ENCODE data around the gene FUCA1. TPM values are rescaled to one million over a fixed set of nuclear protein-coding genes. Genes with fewer than 3 reads are reported as not detected.
A peak's percentile ranks its signal among the peaks of the same experiment; 100 is the strongest.
"Not testable (repeated sequence)": the region's sequence is repeated elsewhere in the genome, so short reads cannot be mapped to it uniquely, and the experiment has no call there.

The FUCA1 gene
- total RNA-seq, 4 donors from 2014 or later: 30.4 to 231 (median 92.9) TPM

GRCh38 chr1:23902321-23903278, 34.5 kb upstream of the FUCA1 start:
- H3K9me3 ChIP-seq: no peaks in the 10 kb centered on the region
- TF ChIP-seq POLR2A (IDR thresholded peaks at IDR 0.05): no peak
- TF ChIP-seq CTCF (IDR thresholded peaks at IDR 0.05): no peak
- no peak for TF ChIP-seq EP300 (IDR thresholded peaks at IDR 0.05; ENCODE audit: low read depth)
- no peak for TF ChIP-seq POLR2AphosphoS5 (IDR thresholded peaks at IDR 0.05)
- no peaks in the 10 kb centered on the region for H3K36me3 ChIP-seq
- in situ Hi-C loops (cut with MboI; ENCODE audit: low pct_ligation_motif_present in 1 of 4, low pct_unique_long_range_greater_than_20kb in 1 of 4, low sequenced_read_pairs in 3 of 4): loop anchor here in 1 of 4 donors (25.0 kb wide), 1 partner anchor 90 kb away; the partner anchor contains the start of gene GALE
- peaks cover 0 to 6% (median 0%) of the 10 kb centered on the region in 4 donors for H3K4me1 ChIP-seq
- H3K27me3 ChIP-seq: peaks cover 35% of the 10 kb centered on the region
- 33% methylated on average over 59 of the region's 92 CpGs; no CpG with 5 or more reads in 1 of the 2 donors for WGBS, 2 donors (ENCODE audit: low coverage in 1 of 2)
- no peak overlapping the region for H3K27ac ChIP-seq
- intact Hi-C loops (cut with DNase I; ENCODE audit: low total_unique reads): no loop called here
- peak overlapping the region; percentile 13 to 45 (median 31) for H3K4me3 ChIP-seq
- DNase-seq: no peak

DNA sequence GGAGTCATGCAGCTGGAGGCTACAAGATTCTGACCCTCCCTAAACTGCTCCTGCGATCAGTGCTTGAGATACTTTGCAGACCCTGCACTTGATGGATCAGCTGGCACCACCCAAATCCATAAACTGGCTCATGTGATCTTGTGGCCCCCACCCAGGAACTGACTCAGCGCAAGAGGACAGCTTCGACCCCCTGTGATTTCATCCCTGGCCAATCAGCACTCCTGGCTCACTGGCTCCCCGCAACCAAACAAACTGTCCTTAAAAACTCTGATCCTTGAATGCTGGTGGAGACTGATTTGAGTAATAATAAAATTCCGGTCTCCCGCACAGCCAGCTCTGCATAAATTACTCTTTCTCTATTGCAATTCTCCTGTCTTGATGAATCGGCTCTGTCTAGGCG, 31.9 kb upstream of the FUCA1 start:
- DNase-seq; H3K9me3 ChIP-seq; H3K27ac ChIP-seq; H3K4me1 ChIP-seq; intact Hi-C loops (cut with DNase I; ENCODE audit: low total_unique reads); H3K36me3 ChIP-seq; H3K4me3 ChIP-seq: not testable (repeated sequence)
- in situ Hi-C loops (cut with MboI; ENCODE audit: low pct_ligation_motif_present in 1 of 4, low pct_unique_long_range_greater_than_20kb in 1 of 4, low sequenced_read_pairs in 3 of 4): loop anchor here in 1 of 4 donors (25.0 kb wide), 1 partner anchor 88 kb away; the partner anchor contains the start of gene GALE
- peaks cover 29% of the 10 kb centered on the region for H3K27me3 ChIP-seq
- WGBS, 2 donors (ENCODE audit: low coverage in 1 of 2): 60 to 76% methylated on average over 6 to 8 of the region's 8 CpGs

GRCh38 chr1:23899070-23899469, 31.0 kb upstream of the FUCA1 start:
- H3K4me3 ChIP-seq: no peak overlapping the region
- no peaks in the 10 kb centered on the region for H3K9me3 ChIP-seq
- TF ChIP-seq EP300 (IDR thresholded peaks at IDR 0.05; ENCODE audit: low read depth) (no peak), CTCF (IDR thresholded peaks at IDR 0.05) (no peak), POLR2A (IDR thresholded peaks at IDR 0.05) (no peak), POLR2AphosphoS5 (IDR thresholded peaks at IDR 0.05) (no peak)
- intact Hi-C loops (cut with DNase I; ENCODE audit: low total_unique reads): no loop called here
- peaks cover 0 to 6% (median 0%) of the 10 kb centered on the region in 4 donors for H3K4me1 ChIP-seq
- H3K27ac ChIP-seq: no peak overlapping the region
- in situ Hi-C loops (cut with MboI; ENCODE audit: low pct_ligation_motif_present in 1 of 4, low pct_unique_long_range_greater_than_20kb in 1 of 4, low sequenced_read_pairs in 3 of 4): no loop called here
- H3K27me3 ChIP-seq: peaks cover 19% of the 10 kb centered on the region
- WGBS, 2 donors (ENCODE audit: low coverage in 1 of 2): 56 to 84% methylated on average over 3 of the region's 3 CpGs
- no peak for DNase-seq
- H3K36me3 ChIP-seq: no peaks in the 10 kb centered on the region

DNA sequence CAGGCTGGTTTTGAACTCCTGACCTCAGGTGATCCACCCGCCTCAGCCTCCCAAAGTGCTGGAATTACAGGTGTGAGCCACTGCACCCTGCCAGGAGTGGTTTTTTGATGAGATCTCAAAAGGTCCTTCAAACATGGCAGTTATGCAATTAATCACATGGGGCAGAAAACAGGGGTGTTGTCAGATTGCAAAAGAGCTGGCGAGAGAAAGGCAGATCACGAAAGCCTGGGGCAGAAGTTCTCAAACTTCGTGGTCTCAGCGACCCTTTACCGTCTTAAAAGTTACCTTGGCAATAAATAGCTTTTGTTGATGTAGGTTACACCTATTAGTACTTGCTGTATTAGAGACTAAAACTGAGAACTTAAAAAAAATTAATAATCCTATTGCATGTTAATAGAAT, 29.0 kb upstream of the FUCA1 start:
- Histone ChIP-seq H3K9me3 (no peaks in the 10 kb centered on the region), H3K36me3 (no peaks in the 10 kb centered on the region), H3K27me3 (no peaks in the 10 kb centered on the region), H3K4me3 (no peak overlapping the region), H3K27ac (no peak overlapping the region), H3K4me1 (no peaks in the 10 kb centered on the region)
- TF ChIP-seq POLR2AphosphoS5 (IDR thresholded peaks at IDR 0.05) (no peak), EP300 (IDR thresholded peaks at IDR 0.05; ENCODE audit: low read depth) (no peak)
- 83 to 88% methylated on average over 1 to 6 of the region's 6 CpGs for WGBS, 2 donors (ENCODE audit: low coverage in 1 of 2)
- intact Hi-C loops (cut with DNase I; ENCODE audit: low total_unique reads): no loop called here
- in situ Hi-C loops (cut with MboI; ENCODE audit: low pct_ligation_motif_present in 1 of 4, low pct_unique_long_range_greater_than_20kb in 1 of 4, low sequenced_read_pairs in 3 of 4): no loop called here
- no peak for DNase-seq

DNA sequence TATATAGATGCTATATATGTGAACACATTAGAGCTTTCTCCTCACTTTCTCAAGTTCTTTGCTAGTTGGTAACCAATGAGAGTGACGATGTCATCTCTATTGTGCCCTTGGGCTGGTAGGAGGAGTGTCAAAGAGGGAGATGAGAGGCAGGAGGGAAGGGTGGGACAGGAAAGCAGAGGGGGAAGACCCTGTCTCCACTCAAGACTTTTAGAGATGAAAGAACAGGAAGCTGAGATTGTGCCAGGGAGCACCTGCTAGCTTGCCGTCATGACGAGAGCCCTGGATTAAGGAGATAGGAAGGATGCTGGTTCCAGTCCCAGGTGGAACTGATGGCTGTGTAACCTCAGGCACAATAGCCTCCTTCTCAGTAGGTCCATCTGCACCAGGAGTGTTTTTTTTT, 28.4 kb upstream of the FUCA1 start:
- TF ChIP-seq EP300 (IDR thresholded peaks at IDR 0.05; ENCODE audit: low read depth) (no peak), POLR2AphosphoS5 (IDR thresholded peaks at IDR 0.05) (no peak), CTCF (IDR thresholded peaks at IDR 0.05) (no peak), POLR2A (IDR thresholded peaks at IDR 0.05) (no peak)
- intact Hi-C loops (cut with DNase I; ENCODE audit: low total_unique reads) (no loop called here), in situ Hi-C loops (cut with MboI; ENCODE audit: low pct_ligation_motif_present in 1 of 4, low pct_unique_long_range_greater_than_20kb in 1 of 4, low sequenced_read_pairs in 3 of 4) (no loop called here)
- WGBS, 2 donors (ENCODE audit: low coverage in 1 of 2): 38% methylated on average over 3 of the region's 3 CpGs; no CpG with 5 or more reads in 1 of the 2 donors
- DNase-seq: no peak
- H3K27me3 ChIP-seq: no peaks in the 10 kb centered on the region
- no peaks in the 10 kb centered on the region for H3K9me3 ChIP-seq
- no peaks in the 10 kb centered on the region for H3K36me3 ChIP-seq
- no peak overlapping the region for H3K27ac ChIP-seq
- no peak overlapping the region for H3K4me3 ChIP-seq
- H3K4me1 ChIP-seq: no peaks in the 10 kb centered on the region

Measured in transverse colon (tissue), 4 donors.